ENCODE results near the gene C22orf42. TPM values are rescaled to one million over a fixed set of nuclear protein-coding genes. Genes with fewer than 3 reads are reported as not detected.

Gene C22orf42, protein sequence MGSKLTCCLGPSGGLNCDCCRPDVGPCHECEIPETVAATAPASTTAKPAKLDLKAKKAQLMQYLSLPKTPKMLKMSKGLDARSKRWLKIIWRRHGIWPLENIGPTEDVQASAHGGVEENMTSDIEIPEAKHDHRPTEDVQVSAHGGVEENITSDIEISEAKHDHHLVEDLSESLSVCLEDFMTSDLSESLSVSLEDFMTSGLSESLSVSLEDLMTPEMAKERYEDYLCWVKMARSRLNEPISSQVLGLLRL
- total RNA-seq, result not detected

DNA sequence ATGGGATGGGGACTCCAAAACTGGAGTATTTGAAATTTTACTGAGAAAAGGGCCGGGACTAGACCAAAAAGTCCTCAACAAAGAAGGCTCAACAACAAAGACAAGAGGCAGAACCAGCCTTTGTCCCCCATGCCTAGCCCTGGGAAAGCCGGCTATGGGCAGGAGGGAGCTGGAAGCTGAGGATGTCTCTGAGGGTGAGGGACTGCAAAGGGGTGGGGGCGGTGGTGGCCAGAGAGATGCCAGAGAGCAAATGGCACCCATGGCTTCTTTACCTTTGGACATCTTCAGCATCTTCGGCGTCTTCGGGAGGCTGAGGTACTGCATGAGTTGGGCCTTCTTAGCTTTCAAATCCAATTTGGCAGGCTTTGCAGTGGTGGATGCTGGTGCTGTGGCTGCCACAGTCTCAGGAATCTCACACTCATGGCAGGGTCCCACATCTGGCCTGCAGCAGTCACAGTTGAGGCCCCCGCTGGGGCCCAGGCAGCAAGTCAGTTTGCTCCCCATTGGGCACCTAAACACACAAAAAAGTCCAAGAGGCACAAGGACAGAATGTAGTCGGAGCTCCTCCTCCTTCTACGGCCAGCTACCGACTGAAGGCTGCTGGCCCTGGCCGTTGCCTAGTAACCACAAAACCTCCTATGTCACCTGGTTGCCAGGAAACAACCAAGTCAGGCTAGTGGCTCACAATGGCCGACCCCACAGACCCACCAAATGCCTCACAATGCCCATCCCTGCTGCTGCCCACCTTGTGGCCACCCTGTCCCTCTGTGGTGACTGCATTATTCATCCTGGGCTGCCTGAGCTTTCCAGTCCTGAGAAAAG lies at the start of gene C22orf42:
TSS of gene C22orf42 (minus strand) at position 592 of the 822 bp plus-strand sequence. CDS start at position 504, 88 bp downstream.
- TF ChIP-seq POLR2A (IDR thresholded peaks at IDR 0.05), result no peak
- H3K36me3 ChIP-seq, result no peaks in the 10 kb centered on the region
- no peak for DNase-seq

DNA sequence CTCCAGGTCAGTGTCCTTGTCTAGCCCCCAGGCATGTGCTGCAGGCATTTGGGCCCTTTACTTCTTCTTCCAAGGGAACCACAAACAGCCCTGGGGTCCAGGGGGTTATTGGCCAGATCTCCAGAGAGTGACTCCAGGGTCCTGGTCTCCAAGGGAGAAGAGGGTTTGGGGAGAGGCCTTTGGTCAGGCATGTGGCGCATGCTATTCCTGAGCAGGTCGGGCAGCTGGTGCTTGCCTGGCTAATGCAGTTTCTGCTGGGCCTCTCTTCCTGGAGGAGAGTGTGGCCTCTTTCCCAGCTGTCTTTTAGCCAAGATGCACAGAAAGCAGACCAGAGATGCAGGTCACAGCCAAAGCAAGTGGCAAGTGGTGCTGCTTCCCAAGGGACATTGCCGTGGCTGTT lies 49.6 kb upstream of the C22orf42 start:
- Histone ChIP-seq H3K4me3 (no peak overlapping the region), H3K36me3 (no peaks in the 10 kb centered on the region), H3K9me3 (no peaks in the 10 kb centered on the region), H3K4me1 (no peaks in the 10 kb centered on the region), H3K27ac (no peak overlapping the region), H3K27me3 (peaks cover 0 to 2% of the 10 kb centered on the region in 2 donors)
- no peak for DNase-seq
- TF ChIP-seq, protein P1, sequence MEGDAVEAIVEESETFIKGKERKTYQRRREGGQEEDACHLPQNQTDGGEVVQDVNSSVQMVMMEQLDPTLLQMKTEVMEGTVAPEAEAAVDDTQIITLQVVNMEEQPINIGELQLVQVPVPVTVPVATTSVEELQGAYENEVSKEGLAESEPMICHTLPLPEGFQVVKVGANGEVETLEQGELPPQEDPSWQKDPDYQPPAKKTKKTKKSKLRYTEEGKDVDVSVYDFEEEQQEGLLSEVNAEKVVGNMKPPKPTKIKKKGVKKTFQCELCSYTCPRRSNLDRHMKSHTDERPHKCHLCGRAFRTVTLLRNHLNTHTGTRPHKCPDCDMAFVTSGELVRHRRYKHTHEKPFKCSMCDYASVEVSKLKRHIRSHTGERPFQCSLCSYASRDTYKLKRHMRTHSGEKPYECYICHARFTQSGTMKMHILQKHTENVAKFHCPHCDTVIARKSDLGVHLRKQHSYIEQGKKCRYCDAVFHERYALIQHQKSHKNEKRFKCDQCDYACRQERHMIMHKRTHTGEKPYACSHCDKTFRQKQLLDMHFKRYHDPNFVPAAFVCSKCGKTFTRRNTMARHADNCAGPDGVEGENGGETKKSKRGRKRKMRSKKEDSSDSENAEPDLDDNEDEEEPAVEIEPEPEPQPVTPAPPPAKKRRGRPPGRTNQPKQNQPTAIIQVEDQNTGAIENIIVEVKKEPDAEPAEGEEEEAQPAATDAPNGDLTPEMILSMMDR (IDR thresholded peaks at IDR 0.05), result no peak
- no peak for TF ChIP-seq POLR2A (IDR thresholded peaks at IDR 0.05)
- intact Hi-C loops (cut with DNase I; ENCODE audit: low total_unique reads), result no loop called here

More for the DNA sequence above, at the start of gene C22orf42:
- H3K4me1 ChIP-seq, result no peaks in the 10 kb centered on the region
- intact Hi-C loops (cut with DNase I; ENCODE audit: low total_unique reads), result no loop called here
- no peaks in the 10 kb centered on the region for H3K9me3 ChIP-seq
- H3K27ac ChIP-seq, result no peak within 1 kb of the TSS
- H3K27me3 ChIP-seq, result no peaks in the 10 kb centered on the region
- no peak within 1 kb of the TSS for H3K4me3 ChIP-seq

DNA sequence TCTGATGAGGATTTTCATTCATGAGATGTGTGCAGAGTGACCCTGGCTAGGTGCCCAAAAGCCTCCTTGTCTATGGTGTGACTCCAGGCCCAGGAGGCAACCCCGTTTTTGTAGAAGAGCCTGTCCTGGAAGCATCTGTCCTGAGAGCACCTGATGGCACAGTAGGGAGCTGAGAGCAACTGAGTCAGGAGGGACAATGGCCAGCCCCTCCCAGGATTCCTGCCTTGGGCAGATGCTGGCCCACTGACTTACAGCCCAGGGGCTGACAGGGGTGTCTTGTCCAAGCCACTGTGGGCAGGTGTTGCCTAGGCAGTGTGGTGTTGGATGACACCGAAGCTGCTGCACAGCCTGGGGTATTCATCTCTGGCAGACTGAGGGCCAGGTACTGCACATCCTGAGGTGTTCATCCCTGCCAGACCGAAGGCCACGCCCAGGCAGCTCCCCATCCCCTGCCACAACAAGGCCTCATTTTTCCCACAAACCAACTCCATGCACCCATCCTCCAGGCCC lies 48.9 kb upstream of the C22orf42 start:
- no peaks in the 10 kb centered on the region for H3K9me3 ChIP-seq
- no peak overlapping the region for H3K4me3 ChIP-seq
- H3K27me3 ChIP-seq, result peaks cover 0 to 8% of the 10 kb centered on the region in 2 donors
- no peak for TF ChIP-seq POLR2A (IDR thresholded peaks at IDR 0.05)
- TF ChIP-seq, protein P1 (IDR thresholded peaks at IDR 0.05), result no peak
- H3K4me1 ChIP-seq, result no peaks in the 10 kb centered on the region
- no peak for DNase-seq
- H3K36me3 ChIP-seq, result no peaks in the 10 kb centered on the region
- H3K27ac ChIP-seq, result no peak overlapping the region
- intact Hi-C loops (cut with DNase I; ENCODE audit: low total_unique reads), result no loop called here

DNA sequence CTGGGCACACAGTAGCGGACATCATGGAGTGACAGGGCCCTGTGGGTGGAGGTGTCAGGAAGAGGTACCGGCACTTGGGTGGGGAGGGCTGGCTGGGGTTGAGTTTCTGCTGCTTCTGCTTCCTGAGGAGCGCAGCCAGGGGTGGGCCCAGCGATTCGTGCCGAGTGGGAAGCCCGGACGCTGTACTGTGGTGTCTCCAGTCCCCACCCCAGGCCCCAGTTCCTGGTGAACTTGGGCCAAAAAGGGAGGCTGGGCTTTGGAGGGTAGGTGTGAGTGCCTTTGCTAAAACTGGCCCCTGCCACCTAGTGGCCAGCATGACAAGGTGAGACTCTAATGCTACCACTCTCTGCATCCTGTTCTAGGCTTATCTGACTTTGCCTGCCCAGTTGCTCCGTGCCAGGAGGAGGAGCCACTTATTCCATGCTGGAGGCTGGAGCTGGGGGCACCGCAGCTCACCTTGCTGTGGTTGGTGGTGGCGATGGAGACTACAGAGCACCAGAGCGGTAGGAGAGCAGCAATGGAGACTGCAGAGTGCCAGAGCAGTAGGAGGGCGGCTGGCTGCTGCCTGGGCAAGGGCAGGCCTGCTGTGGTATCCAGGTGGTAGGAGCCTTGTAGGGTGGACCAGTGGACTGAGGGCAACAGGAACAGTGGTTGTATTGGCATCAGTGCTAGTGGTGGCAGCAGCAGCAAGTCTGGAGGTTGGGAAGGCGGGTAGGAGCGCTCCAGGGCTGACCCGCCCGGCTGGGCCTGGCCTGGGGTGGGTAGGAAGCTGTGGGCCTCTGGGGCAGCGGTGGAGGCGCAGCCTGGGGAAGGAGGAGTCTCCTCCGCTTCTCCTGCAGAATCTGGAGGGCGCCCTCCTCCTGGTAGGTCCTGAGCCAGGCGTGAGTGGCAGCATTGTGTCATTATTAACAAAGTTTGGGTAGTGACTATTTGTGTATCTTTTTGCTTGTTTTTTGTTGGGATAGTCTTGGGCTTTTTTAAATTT lies 48.0 kb upstream of the C22orf42 start:
- Histone ChIP-seq H3K4me1 (no peaks in the 10 kb centered on the region), H3K27me3 (peaks cover 0 to 8% of the 10 kb centered on the region in 2 donors), H3K27ac (no peak overlapping the region), H3K9me3 (no peaks in the 10 kb centered on the region), H3K36me3 (no peaks in the 10 kb centered on the region), H3K4me3 (no peak overlapping the region)
- intact Hi-C loops (cut with DNase I; ENCODE audit: low total_unique reads), result no loop called here
- no peak for TF ChIP-seq POLR2A (IDR thresholded peaks at IDR 0.05)
- TF ChIP-seq, protein P1 (IDR thresholded peaks at IDR 0.05), result peak in 2 of 4 experiments; percentile 15 to 26
- no peak for DNase-seq
